Measurements from ENCODE around the gene TRAF1.
"Not testable (repeated sequence)": the region's sequence is repeated elsewhere in the genome, so short reads cannot be mapped to it uniquely, and the experiment has no call there.

Gene TRAF1, protein sequence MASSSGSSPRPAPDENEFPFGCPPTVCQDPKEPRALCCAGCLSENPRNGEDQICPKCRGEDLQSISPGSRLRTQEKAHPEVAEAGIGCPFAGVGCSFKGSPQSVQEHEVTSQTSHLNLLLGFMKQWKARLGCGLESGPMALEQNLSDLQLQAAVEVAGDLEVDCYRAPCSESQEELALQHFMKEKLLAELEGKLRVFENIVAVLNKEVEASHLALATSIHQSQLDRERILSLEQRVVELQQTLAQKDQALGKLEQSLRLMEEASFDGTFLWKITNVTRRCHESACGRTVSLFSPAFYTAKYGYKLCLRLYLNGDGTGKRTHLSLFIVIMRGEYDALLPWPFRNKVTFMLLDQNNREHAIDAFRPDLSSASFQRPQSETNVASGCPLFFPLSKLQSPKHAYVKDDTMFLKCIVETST

DNA sequence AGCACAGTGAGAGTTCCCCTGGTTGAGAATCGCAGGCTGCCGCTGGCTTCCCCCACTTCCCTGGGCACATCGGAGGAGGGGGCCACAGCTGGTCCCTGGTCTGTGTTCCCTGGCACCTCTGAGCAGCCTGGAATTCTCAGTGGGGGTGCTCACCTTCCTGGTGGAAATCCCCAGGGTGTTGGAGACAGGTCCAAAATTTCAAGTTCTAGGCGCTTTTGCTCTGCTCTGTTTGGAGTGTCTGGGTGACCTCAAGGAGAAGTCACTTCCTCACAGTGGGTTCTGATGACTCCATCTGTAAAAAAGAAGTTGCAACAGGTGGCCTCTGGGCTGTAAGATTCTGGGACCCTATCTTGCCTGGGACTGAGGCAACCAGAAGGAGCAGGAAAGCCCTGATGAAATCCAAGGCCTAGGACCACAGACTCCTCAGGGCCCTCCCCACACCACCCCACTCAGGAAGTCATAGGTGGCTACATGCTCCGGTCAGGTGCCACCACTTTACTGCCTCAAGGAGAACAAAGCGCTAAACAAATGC lies at the start of gene TRAF1:
Gene TRAF1, minus strand, starts transcription at position 400 of the 532 bp plus-strand sequence. CDS start 721 bp downstream, outside the sequence.
- no peak within 1 kb of the TSS for H3K4me3 ChIP-seq (ENCODE audit: low read length)
- TF ChIP-seq, protein P1, sequence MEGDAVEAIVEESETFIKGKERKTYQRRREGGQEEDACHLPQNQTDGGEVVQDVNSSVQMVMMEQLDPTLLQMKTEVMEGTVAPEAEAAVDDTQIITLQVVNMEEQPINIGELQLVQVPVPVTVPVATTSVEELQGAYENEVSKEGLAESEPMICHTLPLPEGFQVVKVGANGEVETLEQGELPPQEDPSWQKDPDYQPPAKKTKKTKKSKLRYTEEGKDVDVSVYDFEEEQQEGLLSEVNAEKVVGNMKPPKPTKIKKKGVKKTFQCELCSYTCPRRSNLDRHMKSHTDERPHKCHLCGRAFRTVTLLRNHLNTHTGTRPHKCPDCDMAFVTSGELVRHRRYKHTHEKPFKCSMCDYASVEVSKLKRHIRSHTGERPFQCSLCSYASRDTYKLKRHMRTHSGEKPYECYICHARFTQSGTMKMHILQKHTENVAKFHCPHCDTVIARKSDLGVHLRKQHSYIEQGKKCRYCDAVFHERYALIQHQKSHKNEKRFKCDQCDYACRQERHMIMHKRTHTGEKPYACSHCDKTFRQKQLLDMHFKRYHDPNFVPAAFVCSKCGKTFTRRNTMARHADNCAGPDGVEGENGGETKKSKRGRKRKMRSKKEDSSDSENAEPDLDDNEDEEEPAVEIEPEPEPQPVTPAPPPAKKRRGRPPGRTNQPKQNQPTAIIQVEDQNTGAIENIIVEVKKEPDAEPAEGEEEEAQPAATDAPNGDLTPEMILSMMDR (IDR thresholded peaks at IDR 0.05; ENCODE audit: insufficient read depth, low read depth, low read length, missing control alignments): no peak
- no peak for DNase-seq (ENCODE audit: low read depth)

DNA sequence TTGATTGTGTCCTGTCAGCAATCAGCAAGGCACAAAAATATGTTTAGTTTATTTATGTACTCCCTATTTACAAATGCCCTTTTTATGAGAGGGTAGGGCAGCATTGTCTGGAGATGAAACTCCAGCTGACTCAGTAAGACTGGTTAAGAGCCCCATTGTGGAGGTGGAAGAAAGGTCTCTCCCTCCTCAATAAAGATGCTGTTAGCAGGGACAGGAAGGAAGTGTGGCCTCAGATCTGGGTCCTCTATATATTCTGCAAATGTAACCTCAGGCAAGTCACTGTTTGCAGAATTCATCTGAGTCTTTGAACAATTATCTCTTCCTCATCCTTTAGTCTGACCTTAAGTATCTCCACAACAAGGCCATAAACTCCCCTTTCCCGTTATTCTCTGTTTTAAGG lies 48.3 kb upstream of the TRAF1 start:
- no peak overlapping the region for H3K4me3 ChIP-seq (ENCODE audit: low read length)
- no peak for DNase-seq (ENCODE audit: low read depth)

DNA sequence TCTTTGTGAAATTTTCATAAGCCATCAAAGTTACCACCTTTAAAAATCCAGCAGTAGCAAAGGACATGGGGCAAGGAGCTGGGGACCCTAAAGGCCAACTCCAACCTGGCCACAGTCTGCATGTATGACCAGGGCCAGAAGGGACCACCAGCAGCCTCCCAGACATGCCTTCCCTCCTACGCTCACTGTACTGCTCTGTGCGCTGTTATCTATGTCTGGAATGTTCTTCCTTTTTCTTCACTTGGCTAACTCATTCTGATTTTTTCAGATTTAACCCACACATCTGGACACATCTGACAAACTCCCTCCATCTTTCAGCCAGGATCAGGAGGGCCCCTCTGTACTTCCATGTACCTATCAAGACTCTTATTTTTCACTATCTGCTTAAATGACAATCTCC lies 47.6 kb upstream of the TRAF1 start:
- H3K4me3 ChIP-seq (ENCODE audit: low read length): no peak overlapping the region
- TF ChIP-seq, protein P1 (IDR thresholded peaks at IDR 0.05; ENCODE audit: insufficient read depth, low read depth, low read length, missing control alignments): no peak
- DNase-seq (ENCODE audit: low read depth): no peak

More for the DNA sequence above, 48.3 kb upstream of the TRAF1 start:
- TF ChIP-seq, protein P1 (IDR thresholded peaks at IDR 0.05; ENCODE audit: insufficient read depth, low read depth, low read length, missing control alignments): no peak

DNA sequence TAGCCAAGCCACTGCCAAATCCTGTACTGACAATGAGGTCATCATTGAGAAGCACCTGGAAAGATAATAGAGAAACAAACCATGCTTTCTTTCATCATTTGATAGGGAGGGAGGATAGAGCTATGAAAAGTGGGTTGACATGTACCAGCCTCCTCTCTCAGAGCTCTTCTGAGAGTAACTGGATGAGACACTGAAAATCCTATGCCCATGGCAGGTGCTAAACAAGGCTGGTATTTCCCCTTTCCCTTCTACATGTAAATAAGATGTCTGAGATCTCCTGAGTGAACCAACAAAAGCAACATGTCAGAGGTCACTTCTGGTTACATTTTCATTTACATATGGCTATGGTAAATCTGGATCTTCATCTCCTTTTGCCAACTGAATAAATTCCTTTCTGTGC lies 45.3 kb upstream of the TRAF1 start:
- DNase-seq (ENCODE audit: low read depth): no peak
- H3K4me3 ChIP-seq (ENCODE audit: low read length): no peak overlapping the region
- TF ChIP-seq, protein P1 (IDR thresholded peaks at IDR 0.05; ENCODE audit: insufficient read depth, low read depth, low read length, missing control alignments): no peak

DNA sequence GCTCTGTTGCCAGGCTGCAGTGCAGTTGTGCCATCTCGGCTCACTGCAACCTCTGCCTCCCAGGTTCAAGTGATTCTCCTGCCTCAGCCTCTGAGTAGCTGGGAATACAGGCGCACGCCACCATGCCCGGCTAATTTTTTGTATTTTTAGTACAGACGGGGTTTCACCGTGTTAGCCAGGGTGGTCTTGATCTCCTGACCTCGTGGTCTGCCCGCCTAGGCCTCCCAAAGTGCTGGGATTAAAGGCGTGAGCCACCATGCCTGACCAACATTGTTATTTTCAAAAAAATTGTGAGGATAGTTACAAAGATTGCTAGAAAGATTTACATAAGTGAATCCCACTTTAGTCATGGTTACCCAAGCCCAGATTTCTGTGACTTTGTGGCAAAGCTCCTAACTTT lies 44.9 kb upstream of the TRAF1 start:
- not testable (repeated sequence) for DNase-seq (ENCODE audit: low read depth); H3K4me3 ChIP-seq (ENCODE audit: low read length)

DNA sequence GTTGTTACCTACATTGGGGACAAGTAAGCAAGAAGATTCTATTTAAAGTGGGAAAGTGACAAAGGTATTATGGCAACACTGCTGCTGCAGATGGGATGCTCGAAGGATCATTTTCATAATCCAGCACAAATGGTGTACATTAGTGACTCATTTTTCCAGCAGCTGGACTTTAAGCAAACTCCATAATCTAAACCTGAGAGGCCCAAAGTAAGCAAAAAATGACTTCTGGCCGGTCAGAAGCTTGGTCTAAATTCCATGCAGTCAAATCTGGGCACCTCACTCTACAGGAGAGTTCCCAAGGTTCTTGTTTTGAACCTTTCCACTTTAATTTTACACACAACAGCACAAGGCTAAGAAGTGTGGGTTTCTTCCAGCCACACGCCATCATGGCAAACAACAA lies 43.6 kb upstream of the TRAF1 start:
- TF ChIP-seq, protein P1 (IDR thresholded peaks at IDR 0.05; ENCODE audit: insufficient read depth, low read depth, low read length, missing control alignments): no peak
- DNase-seq (ENCODE audit: low read depth): no peak
- no peak overlapping the region for H3K4me3 ChIP-seq (ENCODE audit: low read length)

DNA sequence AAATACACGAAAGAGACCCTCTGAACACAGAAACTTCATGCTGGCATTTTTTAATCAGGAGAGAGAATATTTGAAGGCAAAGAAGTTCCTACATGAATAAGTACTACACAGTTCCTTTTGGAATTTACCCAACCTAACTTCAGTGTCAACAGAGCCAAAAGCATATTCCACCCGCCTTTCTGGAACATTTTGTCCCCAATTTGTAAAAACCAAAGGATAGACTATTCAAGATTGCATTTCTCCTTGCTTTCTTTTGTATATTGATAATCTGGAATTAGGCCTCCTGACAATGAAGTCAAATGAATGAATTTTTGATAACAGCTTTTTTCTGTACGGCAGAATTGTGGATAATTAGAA lies 39.4 kb upstream of the TRAF1 start:
- TF ChIP-seq, protein P1 (IDR thresholded peaks at IDR 0.05; ENCODE audit: insufficient read depth, low read depth, low read length, missing control alignments): no peak
- H3K4me3 ChIP-seq (ENCODE audit: low read length): no peak overlapping the region
- no peak for DNase-seq (ENCODE audit: low read depth)
